H9 (cell line): Measurements from ENCODE around the gene AIPL1. TPM values are rescaled to one million over a fixed set of nuclear protein-coding genes. Genes with fewer than 3 reads are reported as not detected.

ENCODE experiments used
- DNase-seq: peaks from one replicate; pipeline ENCODE4 v3.0.0-alpha.2; 2017
- H2AFZ ChIP-seq: one replicate; pipeline ENCODE4 v1.6.1; 2013; ENCODE audit warnings: mild to moderate bottlenecking, low read length, control low read depth, moderate library complexity
- H2AK5ac ChIP-seq: 2 replicates; pipeline ENCODE4 v1.6.1; 2013; ENCODE audit warnings: low read length, control low read depth, mixed read lengths; ENCODE audit not compliant: insufficient read length
- H2BK120ac ChIP-seq: one replicate; pipeline ENCODE4 v1.6.1; 2013; ENCODE audit warnings: low read depth, mild to moderate bottlenecking, low read length, control low read depth, inconsistent platforms; ENCODE audit not compliant: poor library complexity, severe bottlenecking
- H2BK12ac ChIP-seq: 2 replicates; pipeline ENCODE4 v1.6.1; 2013; ENCODE audit warnings: low read length, control low read depth, mixed read lengths, low read depth; ENCODE audit not compliant: insufficient read length
- H2BK15ac ChIP-seq: 2 replicates; pipeline ENCODE4 v1.6.1; 2013; ENCODE audit warnings: low read depth, low read length, control low read depth
- H2BK20ac ChIP-seq: one replicate; pipeline ENCODE4 v1.6.1; 2013; ENCODE audit warnings: low read depth, mild to moderate bottlenecking, low read length, control low read depth, inconsistent platforms; ENCODE audit not compliant: poor library complexity, severe bottlenecking
- H2BK5ac ChIP-seq: 2 replicates; pipeline ENCODE4 v1.6.1; 2013; ENCODE audit warnings: low read length, control low read depth, mixed read lengths; ENCODE audit not compliant: insufficient read length
- H3K14ac ChIP-seq: 2 replicates; pipeline ENCODE4 v1.6.1; 2013; ENCODE audit warnings: low read length, control low read depth; ENCODE audit not compliant: insufficient read depth
- H3K18ac ChIP-seq: 2 replicates; pipeline ENCODE4 v1.6.1; 2013; ENCODE audit warnings: low read depth, mild to moderate bottlenecking, mixed read lengths, low read length, control low read depth; ENCODE audit not compliant: insufficient read length
- H3K23ac ChIP-seq: 2 replicates; pipeline ENCODE4 v1.6.1; 2013; ENCODE audit warnings: low read length, control low read depth, mixed read lengths, low read depth; ENCODE audit not compliant: insufficient read length
- H3K23me2 ChIP-seq: 2 replicates; pipeline ENCODE4 v1.6.1; 2013; ENCODE audit warnings: low read depth, mild to moderate bottlenecking, mixed read lengths, low read length, control low read depth; ENCODE audit not compliant: insufficient read length, poor library complexity, severe bottlenecking
- H3K27ac ChIP-seq: 2 replicates; pipeline ENCODE4 v1.5.1; 2013; ENCODE audit warnings: low read length, control low read depth, mixed read lengths, low read depth; ENCODE audit not compliant: insufficient read length
- H3K27me3 ChIP-seq: 2 replicates; pipeline ENCODE4 v1.6.1; 2013; ENCODE audit warnings: low read length, control low read depth, inconsistent platforms; ENCODE audit not compliant: insufficient read depth
- H3K4ac ChIP-seq: 2 replicates; pipeline ENCODE4 v1.6.1; 2013; ENCODE audit warnings: low read depth, mild to moderate bottlenecking, control low read depth, inconsistent platforms, low read length, moderate library complexity
- H3K4me1 ChIP-seq: 2 replicates; pipeline ENCODE4 v1.6.1; 2013; ENCODE audit warnings: low read length, control low read depth, inconsistent platforms; ENCODE audit not compliant: insufficient read depth
- H3K4me2 ChIP-seq: 2 replicates; pipeline ENCODE4 v1.6.1; 2013; ENCODE audit warnings: low read length, control low read depth, mixed read lengths; ENCODE audit not compliant: insufficient read length, insufficient read depth
- H3K56ac ChIP-seq: 2 replicates; pipeline ENCODE4 v1.6.1; 2013; ENCODE audit warnings: low read depth, mild to moderate bottlenecking, mixed read lengths, low read length, control low read depth; ENCODE audit not compliant: insufficient read length
- H3K79me1 ChIP-seq: 2 replicates; pipeline ENCODE4 v1.6.1; 2013; ENCODE audit warnings: low read depth, mild to moderate bottlenecking, moderate library complexity, low read length, control low read depth, inconsistent platforms; ENCODE audit not compliant: insufficient read depth, poor library complexity, severe bottlenecking
- H3K79me2 ChIP-seq: 2 replicates; pipeline ENCODE4 v1.6.1; 2013; ENCODE audit warnings: low read length, control low read depth, inconsistent platforms; ENCODE audit not compliant: insufficient read depth
- H3K9ac ChIP-seq: 2 replicates; pipeline ENCODE4 v1.6.1; 2013; ENCODE audit warnings: low read length, control low read depth, mixed read lengths; ENCODE audit not compliant: insufficient read length; ENCODE audit errors: extremely low read depth
- H3K9me3 ChIP-seq: one replicate; pipeline ENCODE4 v1.6.1; 2013; ENCODE audit warnings: low read depth, low read length, inconsistent platforms; ENCODE audit not compliant: control insufficient read depth
- H3T11ph ChIP-seq: one replicate; pipeline ENCODE4 v1.6.1; 2013; ENCODE audit warnings: mild to moderate bottlenecking, low read length, control low read depth, inconsistent platforms
- H4K20me1 ChIP-seq: one replicate; pipeline ENCODE4 v1.6.1; 2013; ENCODE audit not compliant: control insufficient read depth, insufficient read length, insufficient read depth
- H4K5ac ChIP-seq: 2 replicates; pipeline ENCODE4 v1.6.1; 2013; ENCODE audit warnings: low read depth, mild to moderate bottlenecking, mixed read lengths, low read length, control low read depth; ENCODE audit not compliant: insufficient read length
- H4K8ac ChIP-seq: replicated peaks from 2 replicates; pipeline ENCODE4 v1.6.1; 2013; ENCODE audit warnings: low read length, control low read depth, mixed read lengths, low read depth; ENCODE audit not compliant: insufficient read length
- H4K91ac ChIP-seq: 2 replicates; pipeline ENCODE4 v1.6.1; 2013; ENCODE audit warnings: low read depth, mild to moderate bottlenecking, moderate library complexity, mixed read lengths, low read length, control low read depth; ENCODE audit not compliant: insufficient read length
- H3K27ac Mint-ChIP-seq, 3 experiments: 2 replicates in 2 of 3; 3 replicates in 1 of 3; pipeline ENCODE4 v1.8.0; 2020 to 2021; ENCODE audit warnings: mixed read lengths in 3 of 3, mild to moderate bottlenecking in 1 of 3, moderate library complexity in 1 of 3
- H3K27me3 Mint-ChIP-seq: 2 replicates; pipeline ENCODE4 v1.8.0; 2021; ENCODE audit warnings: low read depth, mild to moderate bottlenecking, moderate library complexity, mixed read lengths
- H3K36me3 Mint-ChIP-seq, 3 experiments: 2 replicates in 2 of 3; 3 replicates in 1 of 3; pipeline ENCODE4 v1.8.0; 2020 to 2021; ENCODE audit warnings: low read depth in 3 of 3, mixed read lengths in 3 of 3; ENCODE audit not compliant: insufficient read depth in 1 of 3
- H3K4me1 Mint-ChIP-seq, 2 experiments: 2 replicates each; pipeline ENCODE4 v1.8.0; 2020; ENCODE audit warnings: mixed read lengths in 2 of 2
- H3K4me3 Mint-ChIP-seq, 2 experiments: 2 replicates in 1 of 2; 3 replicates in 1 of 2; pipeline ENCODE4 v1.8.0; 2020 to 2021; ENCODE audit warnings: mild to moderate bottlenecking in 2 of 2, mixed read lengths in 2 of 2, moderate library complexity in 1 of 2
- H3K9me3 Mint-ChIP-seq, 2 experiments: 2 replicates in 1 of 2; 3 replicates in 1 of 2; pipeline ENCODE4 v1.8.0; 2020; ENCODE audit warnings: mild to moderate bottlenecking in 2 of 2, mixed read lengths in 2 of 2, moderate library complexity in 1 of 2
- WGBS: extraction: QIAGEN DNeasy Blood & Tissue Kit; methylation state at CpG from one replicate; pipeline ENCODE4 v1.1.7; 2013; ENCODE audit warnings: missing lambda C conversion rate, low lambda C conversion rate, mixed read lengths; ENCODE audit not compliant: insufficient read length; ENCODE audit errors: extremely low coverage; 5-methylcytosine and 5-hydroxymethylcytosine counted together
- total RNA-seq: library from RNA; stranded (reverse); gene quantifications from 2 replicates; pipeline ENCODE4 v1.2.1, GENCODE V29; 2021
- TF ChIP-seq, protein P1 (sequence below): fragments of 200-600 bp; sonication (generic); conservative IDR thresholded peaks from 3 replicates; pipeline ENCODE4 v1.8.0; 2021; ENCODE audit warnings: antibody characterized with exemption, mild to moderate bottlenecking

Gene AIPL1
- total RNA-seq, 1 experiment from 2014 or later: 0.57 TPM

- H3K27me3 Mint-ChIP-seq: no peaks in the 10 kb centered on the region; the same call in 1 of the 2 replicates
These were observed 46.5 kb downstream of the AIPL1 start for GRCh38 chr17:6388416-6388815.

More at GRCh38 chr17:6388416-6388815, 46.5 kb downstream of the AIPL1 start:
- H3K27me3 ChIP-seq: no peaks in the 10 kb centered on the region
- no peak overlapping the region for H4K91ac ChIP-seq
- H3T11ph ChIP-seq: no peak overlapping the region
- no peak overlapping the region for H3K27ac ChIP-seq
- peaks cover 5 to 6% of the 10 kb centered on the region in 2 experiments for H3K4me1 Mint-ChIP-seq
- H3K79me1 ChIP-seq: no peaks in the 10 kb centered on the region
- H2BK5ac ChIP-seq: no peak overlapping the region
- H3K4ac ChIP-seq: no peak overlapping the region
- no peak overlapping the region for H2BK12ac ChIP-seq
- no peak overlapping the region for H2BK120ac ChIP-seq
- H4K8ac ChIP-seq: no peak overlapping the region
- WGBS: no CpG with 5 or more reads among the region's 11 CpGs
- H4K5ac ChIP-seq: no peak overlapping the region
- no peaks in the 10 kb centered on the region for H3K79me2 ChIP-seq
- H3K56ac ChIP-seq: no peak overlapping the region
- H3K9me3 ChIP-seq: no peaks in the 10 kb centered on the region
- H3K23me2 ChIP-seq: no peaks in the 10 kb centered on the region
- H3K36me3 Mint-ChIP-seq: no peaks in the 10 kb centered on the region
- H4K20me1 ChIP-seq: no peaks in the 10 kb centered on the region
- H2BK15ac ChIP-seq: no peak overlapping the region
- no peak overlapping the region for H3K4me2 ChIP-seq
- no peak overlapping the region for H3K18ac ChIP-seq
- no peak for DNase-seq
- no peak overlapping the region for H2BK20ac ChIP-seq
- H2AK5ac ChIP-seq: no peak overlapping the region
- H3K9me3 Mint-ChIP-seq: no peaks in the 10 kb centered on the region
- no peak overlapping the region for H3K9ac ChIP-seq
- H3K27ac Mint-ChIP-seq: no peak overlapping the region
- TF ChIP-seq, protein P1, sequence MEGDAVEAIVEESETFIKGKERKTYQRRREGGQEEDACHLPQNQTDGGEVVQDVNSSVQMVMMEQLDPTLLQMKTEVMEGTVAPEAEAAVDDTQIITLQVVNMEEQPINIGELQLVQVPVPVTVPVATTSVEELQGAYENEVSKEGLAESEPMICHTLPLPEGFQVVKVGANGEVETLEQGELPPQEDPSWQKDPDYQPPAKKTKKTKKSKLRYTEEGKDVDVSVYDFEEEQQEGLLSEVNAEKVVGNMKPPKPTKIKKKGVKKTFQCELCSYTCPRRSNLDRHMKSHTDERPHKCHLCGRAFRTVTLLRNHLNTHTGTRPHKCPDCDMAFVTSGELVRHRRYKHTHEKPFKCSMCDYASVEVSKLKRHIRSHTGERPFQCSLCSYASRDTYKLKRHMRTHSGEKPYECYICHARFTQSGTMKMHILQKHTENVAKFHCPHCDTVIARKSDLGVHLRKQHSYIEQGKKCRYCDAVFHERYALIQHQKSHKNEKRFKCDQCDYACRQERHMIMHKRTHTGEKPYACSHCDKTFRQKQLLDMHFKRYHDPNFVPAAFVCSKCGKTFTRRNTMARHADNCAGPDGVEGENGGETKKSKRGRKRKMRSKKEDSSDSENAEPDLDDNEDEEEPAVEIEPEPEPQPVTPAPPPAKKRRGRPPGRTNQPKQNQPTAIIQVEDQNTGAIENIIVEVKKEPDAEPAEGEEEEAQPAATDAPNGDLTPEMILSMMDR: no peak
- no peaks in the 10 kb centered on the region for H3K4me1 ChIP-seq
- no peak overlapping the region for H2AFZ ChIP-seq
- H3K23ac ChIP-seq: no peak overlapping the region
- H3K14ac ChIP-seq: no peak overlapping the region
- H3K4me3 Mint-ChIP-seq: no peak overlapping the region
